GM23338 (cell line): Measurements from ENCODE around the gene EZH2. TPM values are rescaled to one million over a fixed set of nuclear protein-coding genes. Genes with fewer than 3 reads are reported as not detected.

ENCODE experiments used
- ATAC-seq: fragments of 200-7000 bp; cut with Tn5 transposase; 3 replicates; pipeline ENCODE4 v1.9.1; 2020
- DNase-seq: peaks from one replicate; pipeline ENCODE4 v3.0.0-alpha.2; 2015; ENCODE audit warnings: low spot score
- H2AFZ ChIP-seq: fragments of 200-600 bp; sonication (generic); 2 replicates; pipeline ENCODE4 v1.8.0; 2016; ENCODE audit warnings: antibody characterized with exemption, mild to moderate bottlenecking, moderate library complexity
- H3F3A ChIP-seq: fragments of 200-600 bp; sonication (generic); replicated peaks from 2 replicates; pipeline ENCODE4 v1.8.0; 2017; ENCODE audit warnings: antibody characterized with exemption, mixed run types, low read depth
- H3K27ac ChIP-seq: fragments of 200-600 bp; sonication (generic); 2 replicates; pipeline ENCODE4 v1.6.1; 2016; ENCODE audit warnings: low read depth
- H3K27me3 ChIP-seq: fragments of 200-600 bp; sonication (generic); 2 replicates; pipeline ENCODE4 v1.8.0; 2016; ENCODE audit warnings: mild to moderate bottlenecking, mixed run types, moderate library complexity; ENCODE audit not compliant: insufficient read depth
- H3K36me3 ChIP-seq: fragments of 200-600 bp; sonication (generic); 2 replicates; pipeline ENCODE4 v1.8.0; 2016; ENCODE audit warnings: mild to moderate bottlenecking; ENCODE audit not compliant: insufficient read depth
- H3K4me1 ChIP-seq: fragments of 200-600 bp; sonication (generic); 2 replicates; pipeline ENCODE4 v1.8.0; 2016; ENCODE audit warnings: mild to moderate bottlenecking, moderate library complexity; ENCODE audit not compliant: insufficient read depth
- H3K4me2 ChIP-seq: fragments of 200-600 bp; sonication (generic); 2 replicates; pipeline ENCODE4 v1.7.1; 2017; ENCODE audit warnings: mixed run types
- H3K4me3 ChIP-seq: fragments of 200-600 bp; sonication (generic); 2 replicates; pipeline ENCODE4 v1.6.1; 2016; ENCODE audit warnings: mixed run types
- H3K79me2 ChIP-seq: fragments of 200-600 bp; sonication (generic); replicated peaks from 2 replicates; pipeline ENCODE4 v1.8.0; 2017; ENCODE audit warnings: mild to moderate bottlenecking; ENCODE audit not compliant: insufficient read depth
- H3K9me2 ChIP-seq: fragments of 200-600 bp; sonication (generic); 2 replicates; pipeline ENCODE4 v1.8.0; 2017; ENCODE audit not compliant: insufficient read depth
- H4K20me1 ChIP-seq: fragments of 200-600 bp; sonication (generic); replicated peaks from 2 replicates; pipeline ENCODE4 v1.8.0; 2017; ENCODE audit warnings: mild to moderate bottlenecking; ENCODE audit not compliant: insufficient read depth
- H3K27ac Mint-ChIP-seq: 2 replicates; pipeline ENCODE4 v1.8.0; 2020; ENCODE audit warnings: inconsistent platforms, mild to moderate bottlenecking, moderate library complexity, mixed read lengths
- H3K27me3 Mint-ChIP-seq: 3 replicates; pipeline ENCODE4 v1.8.0; 2022; ENCODE audit warnings: low read depth, mild to moderate bottlenecking, moderate library complexity, mixed read lengths, inconsistent platforms; ENCODE audit not compliant: insufficient read depth, poor library complexity
- H3K36me3 Mint-ChIP-seq: 3 replicates; pipeline ENCODE4 v1.8.0; 2021; ENCODE audit warnings: low read depth, mild to moderate bottlenecking, inconsistent platforms, moderate library complexity, mixed read lengths
- H3K4me1 Mint-ChIP-seq: 3 replicates; pipeline ENCODE4 v1.8.0; 2020; ENCODE audit warnings: mild to moderate bottlenecking, inconsistent platforms, mixed read lengths
- H3K4me3 Mint-ChIP-seq: 3 replicates; pipeline ENCODE4 v1.8.0; 2021; ENCODE audit warnings: moderate library complexity, mild to moderate bottlenecking, inconsistent platforms, mixed read lengths
- H3K9me3 Mint-ChIP-seq: 3 replicates; pipeline ENCODE4 v1.8.0; 2020; ENCODE audit warnings: moderate library complexity, mild to moderate bottlenecking, inconsistent platforms, mixed read lengths
- CREB1 ChIP-seq: fragments of 250-450 bp; sonication (Bioruptor Pico); IDR thresholded peaks from 2 replicates; pipeline ENCODE4 v1.5.0; 2020; ENCODE audit warnings: low read depth, mild to moderate bottlenecking, moderate library complexity
- CTCF ChIP-seq, 2 experiments: fragments of 200-600 bp in 1 of 2; sonication (generic) in 1 of 2; conservative IDR thresholded peaks; 2 replicates each; pipeline versions ENCODE4 v1.5.1 to v1.6.1; 2016 to 2017; ENCODE audit warnings: antibody characterized with exemption in 2 of 2, low read depth in 2 of 2, mild to moderate bottlenecking in 2 of 2, moderate library complexity in 1 of 2
- ETS1 ChIP-seq: IDR thresholded peaks from 2 replicates; pipeline ENCODE4 v1.6.1; 2016; ENCODE audit warnings: antibody characterized with exemption
- EZH2 ChIP-seq: fragments of 200-600 bp; sonication (generic); IDR thresholded peaks from one replicate; pipeline ENCODE4 v1.8.0; 2017; ENCODE audit warnings: antibody characterized with exemption, mild to moderate bottlenecking, low read depth; ENCODE audit not compliant: unreplicated experiment
- EZH2phosphoT487 ChIP-seq: fragments of 200-600 bp; sonication (generic); IDR thresholded peaks from one replicate; pipeline ENCODE4 v1.8.1; 2018; ENCODE audit warnings: antibody characterized with exemption; ENCODE audit not compliant: unreplicated experiment
- JUNB ChIP-seq: IDR thresholded peaks from one replicate; pipeline ENCODE4 v1.6.1; 2016; ENCODE audit warnings: antibody characterized with exemption; ENCODE audit not compliant: unreplicated experiment
- NANOG ChIP-seq: IDR thresholded peaks from 2 replicates; pipeline ENCODE4 v1.6.1; 2016; ENCODE audit warnings: antibody characterized with exemption, borderline replicate concordance
- POLR2AphosphoS5 ChIP-seq: IDR thresholded peaks from 2 replicates; pipeline ENCODE4 v1.6.1; 2016; ENCODE audit warnings: antibody characterized with exemption, low read depth
- REST ChIP-seq: IDR thresholded peaks from one replicate; pipeline ENCODE4 v1.6.1; 2018; ENCODE audit warnings: antibody characterized with exemption; ENCODE audit not compliant: unreplicated experiment
- STAT1 ChIP-seq: IDR thresholded peaks from one replicate; pipeline ENCODE4 v1.6.1; 2016; ENCODE audit warnings: antibody characterized with exemption; ENCODE audit not compliant: unreplicated experiment
- ZNF114 ChIP-seq: fragments of 250-450 bp; sonication (Bioruptor Pico); IDR thresholded peaks from 2 replicates; pipeline ENCODE4 v1.5.0; 2020; ENCODE audit warnings: mild to moderate bottlenecking, moderate library complexity
- ZNF331 ChIP-seq: fragments of 250-450 bp; sonication (Bioruptor Pico); IDR thresholded peaks from 2 replicates; pipeline ENCODE4 v1.5.0; 2020; ENCODE audit warnings: low read depth, mild to moderate bottlenecking, moderate library complexity
- ZNF462 ChIP-seq: fragments of 250-450 bp; sonication (Bioruptor Pico); IDR thresholded peaks from 2 replicates; pipeline ENCODE4 v1.5.0; 2020; ENCODE audit warnings: mild to moderate bottlenecking, moderate library complexity
- polyA plus RNA-seq: library from polyadenylated mRNA; unstranded; fragments of >200 nt; fragmentation: Nextera tagmentation; extraction: Ambion mirVana; gene quantifications from 2 replicates; pipeline ENCODE4 v1.2.1, GENCODE V29; 2016
- total RNA-seq: library from RNA; depleted of rRNA; stranded (reverse); fragments of >200 nt; shearing (Covaris generic); gene quantifications from 2 replicates; pipeline ENCODE4 v1.2.3, GENCODE V29; 2014

EZH2 gene
- total and polyA plus RNA-seq, 2 experiments from 2014 or later: 33.9 to 38.6 TPM

GRCh38 chr7:148916186-148916585 lies 32.1 kb upstream of the EZH2 start:
- Histone ChIP-seq H3K4me3 (no peak overlapping the region), H3K27ac (no peak overlapping the region), H2AFZ (no peak overlapping the region), H3F3A (no peaks in the 10 kb centered on the region), H3K4me1 (no peaks in the 10 kb centered on the region), H4K20me1 (no peaks in the 10 kb centered on the region), H3K4me2 (no peak overlapping the region), H3K27me3 (no peaks in the 10 kb centered on the region), H3K9me2 (no peaks in the 10 kb centered on the region), H3K79me2 (no peaks in the 10 kb centered on the region), H3K36me3 (no peaks in the 10 kb centered on the region)
- Mint-ChIP-seq H3K9me3 (no peaks in the 10 kb centered on the region), H3K27me3 (peaks cover 2% of the 10 kb centered on the region), H3K36me3 (no peaks in the 10 kb centered on the region), H3K27ac (no peak overlapping the region), H3K4me3 (no peak overlapping the region), H3K4me1 (peaks cover 7% of the 10 kb centered on the region)
- TF ChIP-seq POLR2AphosphoS5 (no peak), JUNB (no peak), REST (no peak), EZH2phosphoT487 (no peak), STAT1 (no peak), ZNF462 (CRISPR knock-in tag) (no peak), EZH2 (no peak), ZNF331 (no peak), ETS1 (no peak), ZNF114 (no peak), CREB1 (CRISPR knock-in tag) (no peak), CTCF (conservative IDR thresholded peaks at IDR 0.05; ENCODE audit: low read depth in 2 of 2) (no peak), NANOG (no peak)
- ATAC-seq: no peak
- no peak for DNase-seq
